ENCODE measurements around the gene EPS8L2.

GRCh38 chr11:673866-674265 is 32.2 kb upstream of the EPS8L2 start:
- TF ChIP-seq HDAC1 (IDR thresholded peaks at IDR 0.05) (no peak), DMBX1 (CRISPR knock-in tag; IDR thresholded peaks at IDR 0.05; ENCODE audit: borderline replicate concordance) (no peak), MEF2D (tag; conservative IDR thresholded peaks at IDR 0.05; ENCODE audit: low read depth) (no peak), RFX1 (IDR thresholded peaks at IDR 0.05) (no peak), CHD4 (IDR thresholded peaks at IDR 0.05; ENCODE audit: insufficient read depth, insufficient replicate concordance, low read depth, low read length, poor library complexity, severe bottlenecking) (no peak), EP300 (IDR thresholded peaks at IDR 0.05; ENCODE audit: low read length) (no peak), SUPT5H (IDR thresholded peaks at IDR 0.05) (no peak), NRF1 (conservative IDR thresholded peaks at IDR 0.05 in 1 of 2, IDR thresholded peaks at IDR 0.05 in 1 of 2) (no peak)
- TF ChIP-seq, protein P1, sequence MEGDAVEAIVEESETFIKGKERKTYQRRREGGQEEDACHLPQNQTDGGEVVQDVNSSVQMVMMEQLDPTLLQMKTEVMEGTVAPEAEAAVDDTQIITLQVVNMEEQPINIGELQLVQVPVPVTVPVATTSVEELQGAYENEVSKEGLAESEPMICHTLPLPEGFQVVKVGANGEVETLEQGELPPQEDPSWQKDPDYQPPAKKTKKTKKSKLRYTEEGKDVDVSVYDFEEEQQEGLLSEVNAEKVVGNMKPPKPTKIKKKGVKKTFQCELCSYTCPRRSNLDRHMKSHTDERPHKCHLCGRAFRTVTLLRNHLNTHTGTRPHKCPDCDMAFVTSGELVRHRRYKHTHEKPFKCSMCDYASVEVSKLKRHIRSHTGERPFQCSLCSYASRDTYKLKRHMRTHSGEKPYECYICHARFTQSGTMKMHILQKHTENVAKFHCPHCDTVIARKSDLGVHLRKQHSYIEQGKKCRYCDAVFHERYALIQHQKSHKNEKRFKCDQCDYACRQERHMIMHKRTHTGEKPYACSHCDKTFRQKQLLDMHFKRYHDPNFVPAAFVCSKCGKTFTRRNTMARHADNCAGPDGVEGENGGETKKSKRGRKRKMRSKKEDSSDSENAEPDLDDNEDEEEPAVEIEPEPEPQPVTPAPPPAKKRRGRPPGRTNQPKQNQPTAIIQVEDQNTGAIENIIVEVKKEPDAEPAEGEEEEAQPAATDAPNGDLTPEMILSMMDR (IDR thresholded peaks at IDR 0.05 in 2 of 3, conservative IDR thresholded peaks at IDR 0.05 in 1 of 3; ENCODE audit: insufficient read depth in 2 of 3, low read depth in 1 of 3, low read length in 3 of 3): no peak
